ENCODE results near the gene PDK1.

Gene PDK1

DNA sequence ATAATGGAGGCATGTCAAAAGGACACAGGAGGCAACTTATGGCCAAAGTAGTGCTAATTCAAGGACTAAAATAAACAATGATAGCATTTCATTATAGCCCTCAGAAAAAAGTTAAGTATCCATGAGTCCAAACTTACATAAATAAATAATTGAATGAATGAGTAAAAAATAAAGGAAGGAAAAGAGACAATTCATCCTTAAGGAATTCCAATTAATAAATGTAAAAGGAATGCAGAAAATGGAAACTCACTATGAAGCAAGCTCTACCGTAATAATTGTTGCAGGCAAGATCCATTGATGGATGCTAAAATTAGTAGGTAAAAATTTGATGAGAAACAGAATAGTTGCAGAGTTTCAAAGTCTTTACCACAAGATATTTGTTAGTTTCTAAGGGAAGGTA, 91.5 kb downstream of the PDK1 start:
- no peaks in the 10 kb centered on the region for H3K9me3 ChIP-seq (ENCODE audit: insufficient read depth, low read length)
- H3K4me2 ChIP-seq (ENCODE audit: low read depth, low read length, poor library complexity, severe bottlenecking): no peak overlapping the region
- no peaks in the 10 kb centered on the region for H3K9me2 ChIP-seq (replicated peaks; ENCODE audit: insufficient read depth, low read length)
- no peak overlapping the region for H2AFZ ChIP-seq (ENCODE audit: low read depth, low read length, severe bottlenecking)
- H4K20me1 ChIP-seq (ENCODE audit: low read depth, low read length): no peaks in the 10 kb centered on the region
- H3K9ac ChIP-seq (ENCODE audit: low read length): no peak overlapping the region
- TF ChIP-seq, protein P1, sequence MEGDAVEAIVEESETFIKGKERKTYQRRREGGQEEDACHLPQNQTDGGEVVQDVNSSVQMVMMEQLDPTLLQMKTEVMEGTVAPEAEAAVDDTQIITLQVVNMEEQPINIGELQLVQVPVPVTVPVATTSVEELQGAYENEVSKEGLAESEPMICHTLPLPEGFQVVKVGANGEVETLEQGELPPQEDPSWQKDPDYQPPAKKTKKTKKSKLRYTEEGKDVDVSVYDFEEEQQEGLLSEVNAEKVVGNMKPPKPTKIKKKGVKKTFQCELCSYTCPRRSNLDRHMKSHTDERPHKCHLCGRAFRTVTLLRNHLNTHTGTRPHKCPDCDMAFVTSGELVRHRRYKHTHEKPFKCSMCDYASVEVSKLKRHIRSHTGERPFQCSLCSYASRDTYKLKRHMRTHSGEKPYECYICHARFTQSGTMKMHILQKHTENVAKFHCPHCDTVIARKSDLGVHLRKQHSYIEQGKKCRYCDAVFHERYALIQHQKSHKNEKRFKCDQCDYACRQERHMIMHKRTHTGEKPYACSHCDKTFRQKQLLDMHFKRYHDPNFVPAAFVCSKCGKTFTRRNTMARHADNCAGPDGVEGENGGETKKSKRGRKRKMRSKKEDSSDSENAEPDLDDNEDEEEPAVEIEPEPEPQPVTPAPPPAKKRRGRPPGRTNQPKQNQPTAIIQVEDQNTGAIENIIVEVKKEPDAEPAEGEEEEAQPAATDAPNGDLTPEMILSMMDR (IDR thresholded peaks at IDR 0.05; ENCODE audit: insufficient read depth, low read length, poor library complexity, severe bottlenecking): no peak
- TF ChIP-seq EZH2phosphoT487 (conservative IDR thresholded peaks at IDR 0.05; ENCODE audit: low read length): no peak
- no peaks in the 10 kb centered on the region for H3F3A ChIP-seq (ENCODE audit: insufficient read depth)
- no peak overlapping the region for H3K27ac ChIP-seq (ENCODE audit: low read depth, low read length)
- no peaks in the 10 kb centered on the region for H3K36me3 ChIP-seq (ENCODE audit: low read length)
- H3K79me2 ChIP-seq (ENCODE audit: insufficient read depth, low read length): no peaks in the 10 kb centered on the region
- no peak overlapping the region for H3K4me3 ChIP-seq (ENCODE audit: insufficient read depth, low read length, poor library complexity, severe bottlenecking)
- no peaks in the 10 kb centered on the region for H3K27me3 ChIP-seq (ENCODE audit: low read length)

DNA sequence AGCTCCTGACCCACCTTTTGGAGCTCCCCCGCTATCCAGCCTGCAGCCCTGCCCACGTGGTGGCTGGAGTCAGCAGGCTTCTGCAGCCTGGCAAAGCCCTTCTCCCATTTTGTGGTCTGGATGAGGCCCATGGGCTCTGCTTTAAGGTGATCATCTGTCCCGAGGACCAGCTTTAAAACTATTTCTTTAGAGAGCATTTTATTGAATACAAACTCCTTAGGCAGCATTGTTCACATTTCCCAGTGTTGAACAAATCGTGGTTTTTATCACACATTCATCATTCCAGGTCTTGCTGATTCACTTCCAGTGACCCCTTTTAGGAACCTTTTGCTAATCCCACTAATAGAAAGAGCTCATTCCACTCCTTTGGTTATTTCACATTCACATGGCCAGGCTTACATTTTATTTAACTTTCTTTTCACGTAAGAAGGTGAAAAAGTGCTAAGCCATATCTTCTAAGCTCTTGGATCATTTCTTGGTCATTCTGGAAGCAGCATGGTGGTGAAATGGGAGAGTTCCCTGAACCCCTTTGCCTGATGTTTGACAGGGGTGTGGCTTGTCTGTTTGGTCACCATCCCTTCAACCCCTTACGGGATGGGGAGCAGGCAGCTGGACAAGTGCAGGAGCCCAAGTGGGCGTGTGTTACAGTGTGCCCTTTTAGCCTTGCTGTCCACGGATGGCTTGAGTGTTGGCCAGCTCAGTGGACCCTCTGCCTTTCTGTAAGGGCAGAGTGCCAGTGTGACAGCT, 99.4 kb downstream of the PDK1 start:
- H3K9me2 ChIP-seq (replicated peaks; ENCODE audit: insufficient read depth, low read length): no peaks in the 10 kb centered on the region
- H4K20me1 ChIP-seq (ENCODE audit: low read depth, low read length): no peaks in the 10 kb centered on the region
- TF ChIP-seq, protein P1 (IDR thresholded peaks at IDR 0.05; ENCODE audit: insufficient read depth, low read length, poor library complexity, severe bottlenecking): no peak
- TF ChIP-seq EZH2phosphoT487 (conservative IDR thresholded peaks at IDR 0.05; ENCODE audit: low read length): no peak
- H3K79me2 ChIP-seq (ENCODE audit: insufficient read depth, low read length): no peaks in the 10 kb centered on the region
- no peak overlapping the region for H2AFZ ChIP-seq (ENCODE audit: low read depth, low read length, severe bottlenecking)
- no peak overlapping the region for H3K27ac ChIP-seq (ENCODE audit: low read depth, low read length)
- no peak overlapping the region for H3K4me2 ChIP-seq (ENCODE audit: low read depth, low read length, poor library complexity, severe bottlenecking)
- H3K36me3 ChIP-seq (ENCODE audit: low read length): no peaks in the 10 kb centered on the region
- H3F3A ChIP-seq (ENCODE audit: insufficient read depth): no peaks in the 10 kb centered on the region
- no peak overlapping the region for H3K9ac ChIP-seq (ENCODE audit: low read length)
- no peak overlapping the region for H3K4me3 ChIP-seq (ENCODE audit: insufficient read depth, low read length, poor library complexity, severe bottlenecking)
- H3K27me3 ChIP-seq (ENCODE audit: low read length): no peaks in the 10 kb centered on the region
- H3K9me3 ChIP-seq (ENCODE audit: insufficient read depth, low read length): no peaks in the 10 kb centered on the region

DNA sequence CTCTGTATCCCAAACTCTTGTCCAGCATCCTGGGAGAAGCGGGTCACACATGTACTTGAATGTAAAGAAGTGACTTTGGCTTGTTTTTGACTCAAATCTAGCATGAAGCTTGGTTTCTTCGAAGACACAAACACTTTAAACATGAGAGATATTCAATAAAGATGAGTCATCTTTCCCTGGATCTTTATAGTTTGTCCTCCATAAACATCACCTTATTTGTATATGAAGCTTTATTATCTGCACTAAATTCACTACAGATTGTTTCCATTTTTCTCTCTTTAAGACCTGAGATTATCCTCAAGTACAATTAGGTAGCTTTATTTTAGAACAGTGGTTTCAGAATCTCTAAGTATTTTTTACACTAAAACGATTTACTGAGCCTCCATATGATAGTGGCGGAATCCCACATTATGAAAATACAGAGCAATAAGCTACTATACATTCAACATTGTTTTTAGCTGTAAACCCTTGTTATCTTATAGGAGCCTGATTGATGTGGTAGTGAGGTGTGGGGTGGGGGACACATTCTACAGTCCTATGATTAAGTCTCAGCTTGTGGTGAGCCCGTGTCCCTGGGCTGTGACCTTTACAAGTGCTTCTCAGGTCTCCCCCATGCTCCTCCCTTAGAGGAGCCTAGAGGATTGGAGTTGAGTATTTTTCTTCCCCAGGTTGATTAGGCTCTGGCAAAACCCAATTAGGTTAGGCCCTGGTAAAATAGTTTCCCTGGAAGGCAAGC, 100.1 kb downstream of the PDK1 start:
- Histone ChIP-seq H3K27me3 (ENCODE audit: low read length) (no peaks in the 10 kb centered on the region), H3K9me3 (ENCODE audit: insufficient read depth, low read length) (no peaks in the 10 kb centered on the region), H3K79me2 (ENCODE audit: insufficient read depth, low read length) (no peaks in the 10 kb centered on the region), H3K9me2 (replicated peaks; ENCODE audit: insufficient read depth, low read length) (no peaks in the 10 kb centered on the region), H3K4me3 (ENCODE audit: insufficient read depth, low read length, poor library complexity, severe bottlenecking) (no peak overlapping the region), H3K27ac (ENCODE audit: low read depth, low read length) (no peak overlapping the region), H2AFZ (ENCODE audit: low read depth, low read length, severe bottlenecking) (no peak overlapping the region), H3F3A (ENCODE audit: insufficient read depth) (no peaks in the 10 kb centered on the region), H4K20me1 (ENCODE audit: low read depth, low read length) (no peaks in the 10 kb centered on the region), H3K4me2 (ENCODE audit: low read depth, low read length, poor library complexity, severe bottlenecking) (no peak overlapping the region), H3K36me3 (ENCODE audit: low read length) (no peaks in the 10 kb centered on the region), H3K9ac (ENCODE audit: low read length) (no peak overlapping the region)
- no peak for TF ChIP-seq EZH2phosphoT487 (conservative IDR thresholded peaks at IDR 0.05; ENCODE audit: low read length)
- TF ChIP-seq, protein P1 (IDR thresholded peaks at IDR 0.05; ENCODE audit: insufficient read depth, low read length, poor library complexity, severe bottlenecking): no peak

Measured in SU-DHL-6 (cell line).